Measurements from ENCODE around the gene SCLY.

Gene SCLY

DNA sequence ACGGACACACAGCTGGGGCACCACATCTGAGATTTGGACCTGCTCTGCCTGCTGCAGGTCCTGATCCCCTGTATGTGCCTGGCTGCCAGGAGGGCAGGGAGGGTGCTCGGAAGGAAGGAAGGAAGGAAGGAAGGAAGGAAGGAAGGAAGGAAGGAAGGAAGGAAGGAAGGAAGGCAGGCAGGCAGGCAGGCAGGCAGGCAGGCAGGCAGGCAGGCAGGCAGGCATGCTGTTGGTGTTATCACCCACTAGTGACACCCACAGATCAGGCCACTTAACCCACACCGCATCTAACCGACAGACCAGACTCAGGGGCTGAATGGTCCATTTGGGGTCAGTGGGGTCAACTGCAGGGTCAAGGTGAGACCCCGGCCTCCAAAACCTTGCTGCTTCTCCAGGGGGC, 83.5 kb downstream of the SCLY start:
- TF ChIP-seq CTCF (conservative IDR thresholded peaks at IDR 0.05) = no peak
- H3K27ac ChIP-seq = no peak overlapping the region

GRCh38 chr2:238145046-238145445, 84.2 kb downstream of the SCLY start:
- H3K27ac ChIP-seq = no peak overlapping the region
- no peak for TF ChIP-seq CTCF (conservative IDR thresholded peaks at IDR 0.05)

DNA sequence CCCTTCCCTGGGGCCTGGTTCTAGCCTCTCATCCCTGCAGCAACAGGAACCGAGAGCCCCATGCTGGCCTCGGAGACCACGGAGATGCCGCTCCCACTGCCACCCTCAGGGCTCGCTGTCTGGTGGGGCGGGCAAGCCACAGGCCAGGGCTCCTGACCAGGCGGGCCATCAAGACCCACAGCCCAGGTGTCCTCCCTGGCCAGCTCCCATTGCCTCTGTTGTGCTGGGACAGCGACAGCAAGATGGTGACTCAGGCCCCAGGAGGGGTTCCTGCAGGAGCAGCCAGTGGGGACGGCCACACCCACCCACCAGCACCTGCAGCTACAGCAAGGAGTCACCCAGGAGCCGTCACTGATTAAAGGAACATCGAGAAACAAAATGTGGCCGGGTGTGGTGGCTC, 85.0 kb downstream of the SCLY start:
- TF ChIP-seq CTCF (conservative IDR thresholded peaks at IDR 0.05) = no peak
- no peak overlapping the region for H3K27ac ChIP-seq

DNA sequence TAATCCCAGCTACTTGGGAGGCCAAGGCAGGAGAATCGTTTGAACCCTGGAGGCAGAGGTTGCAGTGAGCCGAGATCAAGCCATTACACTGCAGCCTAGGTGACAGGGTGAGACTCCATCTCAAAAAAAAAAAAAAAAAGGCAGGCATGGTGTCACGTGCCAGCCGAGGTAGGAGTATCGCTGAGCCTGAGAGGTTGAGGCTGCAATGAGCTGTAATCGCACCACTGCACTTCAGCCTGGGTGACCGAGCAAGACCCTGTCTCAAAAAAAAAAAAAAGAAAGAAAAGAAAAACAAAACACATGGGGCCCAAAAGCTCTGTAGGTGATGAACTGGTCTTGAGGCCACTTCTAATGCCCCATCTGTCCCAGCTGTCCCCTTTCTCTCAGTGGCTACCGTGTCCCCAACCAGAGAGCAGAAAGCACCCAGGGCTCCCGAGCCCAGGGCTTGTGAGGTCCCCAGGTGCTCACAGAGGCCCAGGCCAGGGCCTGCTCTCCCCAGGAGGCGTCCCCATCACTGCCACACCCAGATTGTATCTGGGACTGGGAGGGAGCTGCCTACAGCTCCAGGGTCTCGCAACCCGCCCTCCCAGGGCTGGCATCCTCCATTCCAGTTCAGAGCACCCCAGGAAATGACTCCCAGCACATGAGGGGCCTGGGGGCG, 86.2 kb downstream of the SCLY start:
- no peak overlapping the region for H3K27ac ChIP-seq
- TF ChIP-seq CTCF (conservative IDR thresholded peaks at IDR 0.05) = no peak

- TF ChIP-seq CTCF (conservative IDR thresholded peaks at IDR 0.05) = no peak
- no peak overlapping the region for H3K27ac ChIP-seq
Observed at GRCh38 chr2:238148981-238149380, 88.2 kb downstream of the SCLY start.
